Measurements from ENCODE around the gene SF3B5. TPM values are rescaled to one million over a fixed set of nuclear protein-coding genes. Genes with fewer than 3 reads are reported as not detected.

The SF3B5 gene
- total and polyA plus RNA-seq, 2 of the 8 experiments (the other 6 are each of a cell fraction or from before 2014, with no cell fraction given) = 195 to 588 TPM

DNA sequence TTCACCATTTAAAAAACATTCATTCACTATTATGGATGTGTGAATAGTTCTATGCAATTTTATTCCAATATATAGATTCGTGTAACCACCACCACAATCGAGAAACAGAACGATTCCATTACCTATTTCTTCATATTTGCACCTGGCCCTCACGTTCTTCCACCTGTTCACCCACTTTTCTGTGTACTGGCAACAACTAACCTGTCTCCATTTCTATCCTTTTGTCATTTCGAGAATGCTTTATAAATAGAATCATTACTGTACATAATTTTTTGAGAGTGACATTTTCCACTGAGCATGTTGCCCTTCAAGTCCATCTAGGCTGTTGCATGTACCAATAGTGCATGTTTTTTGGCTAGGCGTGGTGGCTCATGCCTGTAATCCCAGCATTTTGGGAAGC lies 31.7 kb upstream of the SF3B5 start (continued):
- TF ChIP-seq SRF (IDR thresholded peaks at IDR 0.05; ENCODE audit: low read depth, low read length) = no peak
- TF ChIP-seq KDM4A (IDR thresholded peaks at IDR 0.05; ENCODE audit: low read depth, low read length, severe bottlenecking) = no peak
- TF ChIP-seq SIN3A (conservative IDR thresholded peaks at IDR 0.05 in 1 of 2, IDR thresholded peaks at IDR 0.05 in 1 of 2; ENCODE audit: low read depth in 1 of 2, low read length in 2 of 2) = no peak
